K562 (cell line): ENCODE data around the gene RNF213. TPM values are rescaled to one million over a fixed set of nuclear protein-coding genes. Genes with fewer than 3 reads are reported as not detected.

ENCODE experiments used
- ATAC-seq: fragments of 200-7000 bp; cut with Tn5 transposase; 3 replicates; pipeline ENCODE4 v1.9.1; 2020; ENCODE audit warnings: moderate library complexity
- BruUV-seq: library from RNA; stranded (reverse); fragments of 400-500 nt; replicated peaks from 2 replicates; lab custom pipeline; 2021; lab: Mats Ljungman, UMichigan
- CTCF ChIA-PET: fragments of 300-600 bp; formaldehyde crosslinking; extraction: SDS; loops from one replicate; lab custom pipeline; 2021; ENCODE audit warnings: low intra/inter-chr PET ratio; lab: Yijun Ruan, JAX
- POLR2A ChIA-PET: fragments of 300-600, 350-650 bp; sonication (Branson Sonifier 250); formaldehyde crosslinking; extraction: SDS; loops from one replicate; lab custom pipeline; 2021; ENCODE audit warnings: antibody characterized with exemption, inconsistent platforms; lab: Yijun Ruan, JAX
- DNase-seq, 4 experiments: peaks; one replicate each; pipeline versions ENCODE4 v3.0.0 to v3.0.0-alpha.2; 2011 to 2018; ENCODE audit warnings: low spot score in 3 of 4, mixed read lengths in 3 of 4; ENCODE audit errors: extremely low read depth in 1 of 4
- FAIRE-seq: peaks from 2 replicates; lab custom pipeline; 2011; peaks lifted over from hg19 to GRCh38; lab: Jason Lieb, UNC
- H2AFZ ChIP-seq: 2 replicates; pipeline ENCODE4 v1.6.0; 2011; ENCODE audit warnings: low read depth, low read length, control low read depth, inconsistent platforms
- H3K27ac ChIP-seq: fragments of 200-600 bp; 3 replicates; pipeline ENCODE4 v1.8.0; 2011; ENCODE audit warnings: low read depth, mild to moderate bottlenecking, control low read depth, inconsistent platforms, low read length, moderate library complexity, mixed read lengths; ENCODE audit errors: extremely low read depth
- H3K27me3 ChIP-seq, 2 experiments: fragments of 300-600 bp in 1 of 2; 2 replicates in 1 of 2; 3 replicates in 1 of 2; pipeline versions ENCODE4 v1.6.0 to v1.8.0; 2011; ENCODE audit warnings: inconsistent platforms in 2 of 2, low read length in 2 of 2, mild to moderate bottlenecking in 1 of 2, mixed read lengths in 1 of 2, moderate library complexity in 1 of 2; ENCODE audit not compliant: control insufficient read depth in 2 of 2, insufficient read depth in 2 of 2
- H3K36me3 ChIP-seq: fragments of 300-600 bp; 3 replicates; pipeline ENCODE4 v1.8.0; 2011; ENCODE audit warnings: mild to moderate bottlenecking, low read length, inconsistent platforms; ENCODE audit not compliant: control insufficient read depth, insufficient read depth
- H3K4me1 ChIP-seq, 2 experiments: fragments of 200-600 bp in 1 of 2; replicated peaks in 1 of 2; 2 replicates in 1 of 2; 3 replicates in 1 of 2; pipeline versions ENCODE4 v1.5.1 to v1.8.0; 2011; ENCODE audit warnings: inconsistent platforms in 2 of 2, low read length in 2 of 2, mild to moderate bottlenecking in 1 of 2, mixed read lengths in 1 of 2, moderate library complexity in 1 of 2; ENCODE audit not compliant: control insufficient read depth in 2 of 2, insufficient read depth in 2 of 2
- H3K4me2 ChIP-seq: 2 replicates; pipeline ENCODE4 v1.6.1; 2011; ENCODE audit warnings: low read length, control low read depth, inconsistent platforms, mixed read lengths; ENCODE audit not compliant: insufficient read depth
- H3K4me3 ChIP-seq: fragments of 200-600 bp; sonication (generic), shearing (Covaris generic); 2 replicates; pipeline ENCODE4 v1.5.1; 2016; ENCODE audit warnings: control low read depth, inconsistent platforms
- H3K79me2 ChIP-seq: fragments of 200-600 bp; 3 replicates; pipeline ENCODE4 v1.8.0; 2011; ENCODE audit warnings: low read length, inconsistent platforms; ENCODE audit not compliant: control insufficient read depth, insufficient read depth
- H3K9ac ChIP-seq, 2 experiments: 2 replicates each; pipeline versions ENCODE4 v1.6.0 to v1.6.1; 2011; ENCODE audit warnings: low read depth in 2 of 2, low read length in 2 of 2, control low read depth in 1 of 2, inconsistent platforms in 1 of 2, mild to moderate bottlenecking in 1 of 2, mixed read lengths in 1 of 2; ENCODE audit not compliant: insufficient read depth in 1 of 2
- H3K9me1 ChIP-seq: one replicate; pipeline ENCODE4 v1.6.0; 2011; ENCODE audit warnings: inconsistent platforms, mild to moderate bottlenecking, low read length, moderate library complexity; ENCODE audit not compliant: control insufficient read depth, insufficient read depth
- H3K9me3 ChIP-seq: replicated peaks from 2 replicates; pipeline ENCODE4 v1.5.1; 2011; ENCODE audit warnings: low read depth, low read length, inconsistent platforms; ENCODE audit not compliant: control insufficient read depth, insufficient read depth
- H4K20me1 ChIP-seq: replicated peaks from 2 replicates; pipeline ENCODE4 v1.6.1; 2011; ENCODE audit warnings: low read length, inconsistent platforms, mixed read lengths; ENCODE audit not compliant: control insufficient read depth, insufficient read depth
- HCFC1 ChIP-seq: IDR thresholded peaks from 2 replicates; pipeline ENCODE4 v1.6.1; 2012; ENCODE audit warnings: low read depth, low read length, improper control_type of control experiment
- HNRNPK ChIP-seq: fragments of 200-400 bp; formaldehyde crosslinking; IDR thresholded peaks from one replicate; pipeline ENCODE4 v1.6.1; 2018; ENCODE audit warnings: mild to moderate bottlenecking, low read depth, low read length; ENCODE audit not compliant: poor library complexity, severe bottlenecking
- MAZ ChIP-seq, 2 experiments: fragments of 450-650 bp in 1 of 2; sonication (generic) in 1 of 2; formaldehyde crosslinking; IDR thresholded peaks in 1 of 2; conservative IDR thresholded peaks in 1 of 2; 2 replicates each; pipeline versions ENCODE4 v1.4.0 to v1.5.0; 2020; ENCODE audit warnings: mild to moderate bottlenecking in 1 of 2, missing genetic modification reagents in 1 of 2
- MNT ChIP-seq, 2 experiments: fragments of 450-650 bp; conservative IDR thresholded peaks; 2 replicates each; pipeline ENCODE4 v1.6.1; 2017; ENCODE audit warnings: mild to moderate bottlenecking in 2 of 2, moderate library complexity in 2 of 2
- TCF7 ChIP-seq: sonication (generic); IDR thresholded peaks from 2 replicates; pipeline ENCODE4 v1.6.1; 2016; ENCODE audit warnings: antibody characterized with exemption, borderline replicate concordance
- ZBTB17 ChIP-seq: fragments of 450-650 bp; formaldehyde crosslinking; IDR thresholded peaks from 2 replicates; pipeline ENCODE4 v1.4.0; 2020; ENCODE audit warnings: mild to moderate bottlenecking
- WGBS: fragments of 100-300 bp; shearing (Covaris generic); methylation state at CpG from one replicate; pipeline ENCODE4 v1.1.6; 2016; ENCODE audit warnings: low coverage, mixed read lengths; ENCODE audit not compliant: insufficient coverage; ENCODE audit errors: missing lambda C conversion rate; 5-methylcytosine and 5-hydroxymethylcytosine counted together
- in situ Hi-C: fragments of 300-500 bp; cut with MboI; formaldehyde crosslinking; loops from 4 replicates; pipeline ENCODE4 v1.15.0; 2018; ENCODE audit warnings: inconsistent platforms, mixed read lengths
- intact Hi-C: fragments of 100-400 bp; cut with micrococcal nuclease; formaldehyde crosslinking; loops from 2 replicates; pipeline ENCODE4 v1.14.2; 2022
- polyA plus RNA-seq, 8 experiments: library from polyadenylated mRNA; depleted of rRNA in 4 of 8; stranded (reverse) in 5 of 8; unstranded in 3 of 8; fragments of >200 nt; fragmentation: Nextera tagmentation in 2 of 8; fragmentation: Illumina TruSeq in 1 of 8; extraction: Ambion mirVana in 2 of 8; extraction: Trizol in 1 of 8; gene quantifications; 2 replicates each; pipeline versions ENCODE4 v1.2.1 to v1.2.3, GENCODE V29; 2011 to 2014; ENCODE audit warnings: inconsistent platforms in 1 of 8, missing spikeins in 1 of 8
- total RNA-seq, 7 experiments: library from RNA; depleted of rRNA in 6 of 7; stranded (reverse); fragments of >200 nt in 6 of 7; fragmentation: Illumina TruSeq in 2 of 7; extraction: Trizol in 2 of 7; gene quantifications; 2 replicates each; pipeline versions ENCODE4 v1.2.1 to v1.2.3, GENCODE V29; 2011 to 2021; ENCODE audit warnings: low replicate concordance in 1 of 7

Gene RNF213
- total and polyA plus RNA-seq, 9 of the 15 experiments (the other 6 are each of a cell fraction or from before 2014, with no cell fraction given) = 5.3 to 33.6 (median 17.9) TPM

DNA sequence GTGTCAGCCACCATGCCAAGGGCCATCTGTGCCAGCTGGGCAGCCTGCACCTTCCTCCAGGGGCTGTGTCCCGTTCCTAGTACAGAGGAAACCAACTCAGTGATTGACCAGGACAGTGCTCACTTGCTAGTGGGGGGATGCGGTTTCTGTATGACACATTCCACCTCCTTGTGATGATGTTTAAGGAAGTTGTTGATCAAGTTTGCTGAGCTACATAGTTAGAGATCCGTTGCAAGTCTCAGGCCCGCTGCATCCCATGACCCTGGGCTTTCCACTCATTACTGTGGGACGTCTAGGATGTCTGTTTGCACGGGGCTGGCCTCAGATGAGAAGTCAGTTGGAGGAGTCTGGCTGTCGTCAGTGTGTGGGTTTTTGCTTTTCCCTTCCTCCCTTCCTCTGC lies 33.6 kb downstream of the RNF213 start:
- BruUV-seq = no TSS peak
- Histone ChIP-seq H3K79me2 (no peaks in the 10 kb centered on the region), H3K36me3 (peaks cover 67% of the 10 kb centered on the region; the same call in 2 of the 3 replicates), H2AFZ (no peak overlapping the region), H3K27ac (no peak overlapping the region), H3K9ac (no peak overlapping the region)
- CTCF ChIA-PET = no interaction called here
- no peak for DNase-seq
- no peak for TF ChIP-seq TCF7
- TF ChIP-seq, all 486 proteins: peak for 0
- no peak overlapping the region for H3K4me3 ChIP-seq
- in situ Hi-C loops (no loop called here), intact Hi-C loops (no loop called here)
- POLR2A ChIA-PET = no interaction called here
- WGBS = 57% methylated on average over 7 of the region's 7 CpGs
- no peaks in the 10 kb centered on the region for H3K9me3 ChIP-seq
- peaks cover 0 to 4% of the 10 kb centered on the region in 2 experiments; a peak in 1 of 5 replicates for H3K4me1 ChIP-seq
- no peak overlapping the region for H3K4me2 ChIP-seq
- H3K9me1 ChIP-seq = peaks cover 3% of the 10 kb centered on the region
- H3K27me3 ChIP-seq = no peaks in the 10 kb centered on the region
- ATAC-seq (no peak), FAIRE-seq (no peak)
- no peaks in the 10 kb centered on the region for H4K20me1 ChIP-seq

DNA sequence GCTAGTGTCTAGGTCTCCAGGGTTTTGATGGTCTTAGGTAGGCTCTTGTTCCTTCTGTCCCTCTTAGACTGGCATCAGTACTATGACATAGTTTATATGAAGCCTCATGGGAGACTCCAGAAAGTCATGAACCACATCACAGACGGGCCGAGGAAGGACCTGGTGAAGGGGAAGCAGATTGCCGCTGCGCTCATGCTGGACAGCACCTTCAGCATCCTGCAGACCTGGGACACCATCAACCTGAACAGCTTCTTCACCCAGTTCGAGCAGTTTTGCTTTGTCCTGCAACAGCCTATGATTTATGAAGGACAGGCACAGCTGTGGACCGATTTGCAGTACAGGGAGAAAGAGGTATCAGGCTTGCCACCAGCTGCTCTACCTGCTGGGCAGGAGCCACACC lies 34.0 kb downstream of the RNF213 start:
- Histone ChIP-seq H3K27ac (no peak overlapping the region), H3K9me3 (no peaks in the 10 kb centered on the region), H3K36me3 (peaks cover 68% of the 10 kb centered on the region; the same call in 2 of the 3 replicates), H3K79me2 (no peaks in the 10 kb centered on the region), H3K4me3 (no peak overlapping the region), H3K4me2 (no peak overlapping the region), H3K9me1 (peaks cover 3% of the 10 kb centered on the region), H2AFZ (no peak overlapping the region), H3K4me1 (peaks cover 0 to 4% of the 10 kb centered on the region in 2 experiments; a peak in 1 of 5 replicates), H3K9ac (0 out of 4 replicates have a peak overlapping the region, but pooled peaks of 1 of the 2 experiments have one; percentile 19), H3K27me3 (no peaks in the 10 kb centered on the region), H4K20me1 (no peaks in the 10 kb centered on the region)
- BruUV-seq = TSS peak; percentile 19
- in situ Hi-C loops (no loop called here), intact Hi-C loops (no loop called here)
- POLR2A ChIA-PET = interaction anchor here (0.8 kb wide), 1 partner anchor 24 kb away, joined by 3 read pairs; no protein-coding TSS in a partner anchor
- ATAC-seq (no peak), DNase-seq (no peak), FAIRE-seq (no peak)
- WGBS = 72% methylated on average over 6 of the region's 6 CpGs
- CTCF ChIA-PET = no interaction called here
- TF ChIP-seq MAZ (CRISPR knock-in tag; conservative IDR thresholded peaks at IDR 0.05 in 1 of 2, IDR thresholded peaks at IDR 0.05 in 1 of 2) = no peak
- no peak for TF ChIP-seq HCFC1
- no peak for TF ChIP-seq ZBTB17 (CRISPR knock-in tag)
- TF ChIP-seq MNT (conservative IDR thresholded peaks at IDR 0.05) = no peak
- TF ChIP-seq HNRNPK = no peak
